Measurements from ENCODE around the gene SHF. TPM values are rescaled to one million over a fixed set of nuclear protein-coding genes. Genes with fewer than 3 reads are reported as not detected.

Gene SHF
- total RNA-seq, 1 experiment from 2014 or later, result 21.7 TPM

DNA sequence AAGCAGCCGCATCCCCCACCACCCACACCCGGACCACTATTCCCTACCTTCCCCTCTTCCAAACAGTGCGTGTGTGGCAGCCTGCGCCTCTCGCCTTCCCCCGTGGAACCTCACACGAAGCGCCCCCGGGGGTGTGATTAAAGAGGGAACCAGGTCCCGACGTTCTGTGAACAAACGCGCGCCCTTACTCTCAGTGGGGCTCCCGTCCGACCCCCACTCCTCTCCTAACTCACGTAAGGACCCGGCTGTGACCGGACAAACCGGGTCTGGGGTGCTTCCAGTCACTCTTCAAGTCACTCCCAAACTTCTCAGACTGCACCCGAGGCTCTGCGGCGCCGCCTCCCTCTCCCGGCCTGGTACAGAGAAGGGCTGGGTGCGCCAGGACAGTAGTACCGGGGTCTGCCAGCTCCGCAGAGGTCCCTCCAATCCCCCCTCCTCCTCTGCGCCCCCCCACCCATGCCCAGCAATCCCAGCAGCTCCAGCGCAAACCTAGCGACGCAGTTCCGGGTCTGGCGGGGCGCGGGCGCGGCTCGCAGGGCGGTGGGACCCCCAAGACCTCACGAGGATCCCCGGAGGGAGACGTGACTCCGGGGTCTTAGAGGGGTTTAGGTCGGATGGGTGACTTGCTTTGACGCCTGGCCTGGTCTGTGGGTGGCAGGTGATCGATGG, 58.7 kb downstream of the SHF start:
- H2BK12ac ChIP-seq (ENCODE audit: insufficient read length, low read depth, low read length), result no peak overlapping the region
- no peak overlapping the region for H2BK120ac ChIP-seq (ENCODE audit: low read depth, low read length, poor library complexity, severe bottlenecking)
- no peaks in the 10 kb centered on the region for H3K79me1 ChIP-seq (ENCODE audit: insufficient read depth, low read depth, low read length, poor library complexity, severe bottlenecking)
- H4K5ac ChIP-seq (ENCODE audit: insufficient read length, low read depth, low read length), result no peak overlapping the region
- peak; percentile 42 for DNase-seq
- Mint-ChIP-seq H3K4me1 (peaks cover 8 to 10% of the 10 kb centered on the region in 2 experiments), H3K36me3 (ENCODE audit: insufficient read depth in 1 of 3, low read depth in 3 of 3) (peaks cover 0 to 1% (median 0%) of the 10 kb centered on the region in 3 experiments; a peak in 1 of 7 replicates), H3K27me3 (ENCODE audit: low read depth) (peaks cover 97% of the 10 kb centered on the region), H3K27ac (no peak overlapping the region), H3K4me3 (peak overlapping the region; percentile 70 to 79), H3K9me3 (no peaks in the 10 kb centered on the region)
- no peak overlapping the region for H3K27ac ChIP-seq (ENCODE audit: insufficient read length, low read depth, low read length)
- no peak overlapping the region for H3K56ac ChIP-seq (ENCODE audit: insufficient read length, low read depth, low read length)
- TF ChIP-seq, protein P1, sequence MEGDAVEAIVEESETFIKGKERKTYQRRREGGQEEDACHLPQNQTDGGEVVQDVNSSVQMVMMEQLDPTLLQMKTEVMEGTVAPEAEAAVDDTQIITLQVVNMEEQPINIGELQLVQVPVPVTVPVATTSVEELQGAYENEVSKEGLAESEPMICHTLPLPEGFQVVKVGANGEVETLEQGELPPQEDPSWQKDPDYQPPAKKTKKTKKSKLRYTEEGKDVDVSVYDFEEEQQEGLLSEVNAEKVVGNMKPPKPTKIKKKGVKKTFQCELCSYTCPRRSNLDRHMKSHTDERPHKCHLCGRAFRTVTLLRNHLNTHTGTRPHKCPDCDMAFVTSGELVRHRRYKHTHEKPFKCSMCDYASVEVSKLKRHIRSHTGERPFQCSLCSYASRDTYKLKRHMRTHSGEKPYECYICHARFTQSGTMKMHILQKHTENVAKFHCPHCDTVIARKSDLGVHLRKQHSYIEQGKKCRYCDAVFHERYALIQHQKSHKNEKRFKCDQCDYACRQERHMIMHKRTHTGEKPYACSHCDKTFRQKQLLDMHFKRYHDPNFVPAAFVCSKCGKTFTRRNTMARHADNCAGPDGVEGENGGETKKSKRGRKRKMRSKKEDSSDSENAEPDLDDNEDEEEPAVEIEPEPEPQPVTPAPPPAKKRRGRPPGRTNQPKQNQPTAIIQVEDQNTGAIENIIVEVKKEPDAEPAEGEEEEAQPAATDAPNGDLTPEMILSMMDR (conservative IDR thresholded peaks at IDR 0.05), result no peak
- no peak overlapping the region for H2BK20ac ChIP-seq (ENCODE audit: low read depth, low read length, poor library complexity, severe bottlenecking)
- no peak overlapping the region for H3K23ac ChIP-seq (ENCODE audit: insufficient read length, low read depth, low read length)
- peaks cover 72% of the 10 kb centered on the region for H3K27me3 ChIP-seq (ENCODE audit: insufficient read depth, low read length)
- no peak overlapping the region for H3K9ac ChIP-seq (ENCODE audit: extremely low read depth, insufficient read length, low read length)
- no peak overlapping the region for H3T11ph ChIP-seq (ENCODE audit: low read length)
- H3K79me2 ChIP-seq (ENCODE audit: insufficient read depth, low read length), result no peaks in the 10 kb centered on the region
- H3K14ac ChIP-seq (ENCODE audit: insufficient read depth, low read length), result no peak overlapping the region
- H3K4me1 ChIP-seq (ENCODE audit: insufficient read depth, low read length), result no peaks in the 10 kb centered on the region
- H3K4me2 ChIP-seq (ENCODE audit: insufficient read depth, insufficient read length, low read length), result peak overlapping the region; percentile 93
- no peak overlapping the region for H3K4ac ChIP-seq (ENCODE audit: low read depth, low read length)
- H4K20me1 ChIP-seq (ENCODE audit: control insufficient read depth, insufficient read depth, insufficient read length), result no peaks in the 10 kb centered on the region
- H2AFZ ChIP-seq (ENCODE audit: low read length), result no peak overlapping the region
- H2BK15ac ChIP-seq (ENCODE audit: low read depth, low read length), result no peak overlapping the region; the same call in 1 of the 2 replicates
- no peaks in the 10 kb centered on the region for H3K9me3 ChIP-seq (ENCODE audit: control insufficient read depth, low read depth, low read length)
- H3K23me2 ChIP-seq (ENCODE audit: insufficient read length, low read depth, low read length, poor library complexity, severe bottlenecking), result peaks cover 11% of the 10 kb centered on the region
- H2BK5ac ChIP-seq (ENCODE audit: insufficient read length, low read length), result no peak overlapping the region
- no peak overlapping the region for H2AK5ac ChIP-seq (ENCODE audit: insufficient read length, low read length)
- H4K8ac ChIP-seq (replicated peaks; ENCODE audit: insufficient read length, low read depth, low read length), result no peak overlapping the region
- H4K91ac ChIP-seq (ENCODE audit: insufficient read length, low read depth, low read length), result no peak overlapping the region
- WGBS (ENCODE audit: extremely low coverage, insufficient read length, low lambda C conversion rate), result no CpG with 5 or more reads among the region's 47 CpGs
- H3K18ac ChIP-seq (ENCODE audit: insufficient read length, low read depth, low read length), result peak overlapping the region; percentile 56
